NCI-H146 treated with DMSO at 0.1 percent for 48 hours (cell line): ENCODE measurements around the gene KRTAP9-3.
"Not testable (repeated sequence)": the region's sequence is repeated elsewhere in the genome, so short reads cannot be mapped to it uniquely, and the experiment has no call there.

Experiments
- DNase-seq: peaks from one replicate; lab custom pipeline; 2025; ENCODE audit not compliant: unreplicated experiment; lab: John Stamatoyannopoulos, UW

The KRTAP9-3 gene

DNA sequence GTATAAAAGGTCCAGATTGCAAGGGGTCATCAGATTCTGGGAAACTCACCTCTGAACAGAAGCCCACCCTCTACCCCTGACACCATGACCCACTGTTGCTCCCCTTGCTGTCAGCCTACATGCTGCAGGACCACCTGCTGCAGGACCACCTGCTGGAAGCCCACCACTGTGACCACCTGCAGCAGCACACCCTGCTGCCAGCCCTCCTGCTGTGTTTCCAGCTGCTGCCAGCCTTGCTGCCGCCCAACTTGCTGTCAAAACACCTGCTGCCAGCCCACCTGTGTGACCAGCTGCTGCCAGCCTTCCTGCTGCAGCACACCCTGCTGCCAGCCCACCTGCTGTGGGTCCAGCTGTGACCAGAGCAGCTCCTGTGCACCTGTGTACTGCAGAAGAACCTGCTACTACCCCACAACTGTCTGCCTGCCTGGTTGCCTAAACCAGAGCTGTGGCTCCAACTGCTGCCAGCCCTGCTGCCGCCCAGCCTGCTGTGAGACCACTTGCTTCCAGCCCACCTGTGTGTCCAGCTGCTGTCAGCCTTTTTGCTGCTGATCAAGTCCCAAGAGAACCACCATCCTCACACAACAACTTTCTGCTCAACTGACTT lies 17.5 kb downstream of the KRTAP9-3 start, which contains the start of gene KRTAP9-4:
TSS of gene KRTAP9-4 (plus strand) at position 51 of the 604 bp plus-strand sequence. CDS start at position 85, 34 bp downstream.
- DNase-seq, result not testable (repeated sequence)

DNA sequence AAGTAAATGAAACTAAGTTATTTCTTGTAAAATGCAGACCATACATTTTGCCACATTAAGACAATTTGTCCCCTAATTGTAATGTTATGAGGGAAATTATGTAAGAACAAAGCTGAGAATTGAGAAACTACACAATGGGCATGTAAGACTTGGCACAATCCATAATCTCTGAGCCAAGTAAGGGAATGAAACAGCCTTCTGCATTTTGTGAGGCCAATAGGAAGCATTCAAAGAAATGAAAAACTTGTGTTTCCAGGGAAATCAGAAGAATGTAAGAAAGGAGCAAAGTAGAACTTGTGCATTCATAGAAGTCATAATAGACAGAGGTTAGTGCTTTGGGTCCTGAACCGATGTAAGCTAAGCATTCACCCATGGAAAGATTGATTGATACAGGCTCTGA lies 19.0 kb downstream of the KRTAP9-3 start:
- DNase-seq, result no peak

DNA sequence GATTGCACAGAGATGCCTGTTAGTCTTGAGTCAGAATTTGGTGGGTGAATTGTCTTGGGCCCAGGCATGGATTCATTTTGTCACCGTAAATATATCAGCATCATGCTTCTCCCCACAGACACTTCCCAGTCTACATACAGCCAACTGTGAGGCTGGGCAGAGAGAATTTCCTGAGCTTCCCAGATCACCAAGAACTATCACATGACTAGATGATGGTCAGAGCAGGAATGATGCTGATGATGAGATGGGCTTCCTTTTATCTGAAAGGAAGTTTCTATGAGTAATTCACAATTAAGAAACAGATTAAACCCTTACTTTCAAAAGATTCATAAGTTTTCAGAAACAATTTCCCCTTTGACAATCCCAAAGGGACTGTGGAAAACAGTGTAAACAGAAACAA lies 22.6 kb downstream of the KRTAP9-3 start:
- DNase-seq, result no peak

DNA sequence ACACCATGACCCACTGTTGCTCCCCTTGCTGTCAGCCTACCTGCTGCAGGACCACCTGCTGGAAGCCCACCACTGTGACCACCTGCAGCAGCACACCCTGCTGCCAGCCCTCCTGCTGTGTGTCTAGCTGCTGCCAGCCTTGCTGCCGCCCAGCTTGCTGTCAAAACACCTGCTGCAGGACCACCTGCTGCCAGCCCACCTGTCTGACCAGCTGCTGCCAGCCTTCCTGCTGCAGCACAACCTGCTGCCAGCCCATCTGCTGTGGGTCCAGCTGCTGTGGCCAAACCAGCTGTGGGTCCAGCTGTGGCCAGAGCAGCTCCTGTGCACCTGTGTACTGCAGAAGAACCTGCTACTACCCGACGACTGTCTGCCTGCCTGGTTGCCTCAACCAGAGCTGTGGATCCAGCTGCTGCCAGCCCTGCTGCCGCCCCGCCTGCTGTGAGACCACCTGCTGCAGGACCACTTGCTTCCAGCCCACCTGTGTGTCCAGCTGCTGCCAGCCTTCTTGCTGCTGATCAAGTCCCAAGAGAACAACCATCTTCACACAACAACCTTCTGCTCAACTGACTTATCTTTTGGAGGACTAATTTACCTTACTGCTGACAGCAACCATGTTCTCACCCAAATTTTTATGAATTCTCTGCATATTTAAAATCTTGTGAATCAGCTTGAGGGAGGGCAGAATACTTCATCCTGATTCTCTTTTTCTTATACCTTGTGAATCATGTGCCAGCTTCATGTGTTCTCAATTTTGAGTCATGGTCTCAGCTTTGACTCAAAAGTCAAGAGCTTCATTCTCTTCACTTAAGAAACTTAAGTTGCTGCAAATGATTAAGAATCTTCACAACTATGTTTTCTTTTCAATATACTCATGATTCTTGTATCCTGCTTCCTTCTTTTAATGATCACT lies 23.4 kb downstream of the KRTAP9-3 start, which contains the start of gene KRTAP9-9:
TSS of gene KRTAP9-9 (plus strand) at position 4 of the 910 bp plus-strand sequence.
- DNase-seq, result not testable (repeated sequence)

DNA sequence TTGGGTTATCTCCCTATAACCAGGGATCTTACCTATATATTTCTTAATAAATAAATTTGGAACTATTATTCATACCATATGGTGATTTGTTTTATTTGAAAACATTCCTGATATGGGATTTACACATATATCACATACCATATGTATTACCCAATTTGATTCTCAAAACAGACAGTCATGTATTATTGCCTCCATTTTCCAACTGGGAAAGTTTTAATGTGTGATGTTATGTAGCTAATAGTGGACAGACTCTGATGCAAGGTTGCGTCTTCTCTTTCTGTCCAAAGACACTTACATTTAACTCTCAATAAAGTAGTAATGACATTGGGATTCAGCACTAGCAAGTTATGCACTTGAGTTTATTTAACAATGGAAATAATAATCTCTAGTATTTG lies 24.0 kb downstream of the KRTAP9-3 start:
- DNase-seq, result no peak

DNA sequence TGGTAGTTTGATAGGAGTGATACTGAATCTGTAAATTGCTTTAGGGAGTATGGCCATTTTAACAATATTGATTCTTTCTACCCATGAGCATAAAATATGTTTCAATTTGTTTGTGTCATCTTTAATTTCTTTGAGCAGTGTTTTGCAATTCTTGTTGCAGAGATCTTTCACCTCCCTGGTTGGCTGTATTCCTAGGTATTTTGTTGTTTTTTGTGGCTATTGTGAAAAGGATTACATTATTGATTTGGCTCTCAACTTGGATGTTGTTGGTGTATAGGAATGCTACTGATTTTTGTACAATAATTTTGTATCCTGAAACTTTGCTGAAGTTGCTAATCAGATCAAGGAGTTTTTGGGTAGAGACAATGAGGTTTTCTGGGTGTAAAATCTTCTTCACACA lies 26.2 kb downstream of the KRTAP9-3 start:
- no peak for DNase-seq

DNA sequence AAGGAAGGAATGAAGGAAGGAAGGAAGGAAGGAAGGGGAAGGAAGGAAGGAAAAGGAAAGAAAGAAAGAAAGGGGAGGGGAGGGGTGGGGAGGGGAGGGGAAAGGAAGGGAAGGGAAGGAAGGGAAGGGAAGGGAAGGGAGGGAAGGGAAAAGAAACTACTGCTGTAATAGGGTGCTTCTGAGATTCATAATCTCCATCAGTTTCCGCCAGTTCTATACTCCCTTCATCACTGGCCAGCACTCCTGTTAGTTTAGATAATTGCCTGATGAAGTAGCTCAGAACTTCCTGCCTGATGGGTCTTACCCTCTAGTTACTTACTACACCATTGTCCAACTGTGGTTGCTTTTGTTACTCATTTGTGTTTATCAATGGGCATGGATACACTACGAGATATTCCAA lies 31.0 kb downstream of the KRTAP9-3 start:
- no peak for DNase-seq

DNA sequence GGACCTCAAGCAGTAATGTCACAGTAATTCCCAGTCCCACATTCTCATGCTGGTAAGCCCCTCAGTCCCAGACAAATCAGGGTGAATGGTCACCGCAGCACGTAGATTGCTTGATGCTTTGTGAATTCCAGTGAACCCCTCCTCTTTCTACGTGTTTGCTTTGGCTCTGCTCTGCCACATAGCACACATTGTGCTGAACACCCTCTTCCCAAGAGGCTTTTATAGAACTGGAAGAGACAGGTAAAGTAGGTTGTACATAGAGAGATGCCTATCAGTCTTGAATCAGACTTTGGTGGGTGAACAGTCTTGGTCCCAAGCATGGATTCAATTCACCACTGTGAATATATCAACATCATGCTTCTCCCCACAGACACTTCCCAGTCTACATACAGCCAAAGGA lies 32.4 kb downstream of the KRTAP9-3 start:
- DNase-seq, result no peak

DNA sequence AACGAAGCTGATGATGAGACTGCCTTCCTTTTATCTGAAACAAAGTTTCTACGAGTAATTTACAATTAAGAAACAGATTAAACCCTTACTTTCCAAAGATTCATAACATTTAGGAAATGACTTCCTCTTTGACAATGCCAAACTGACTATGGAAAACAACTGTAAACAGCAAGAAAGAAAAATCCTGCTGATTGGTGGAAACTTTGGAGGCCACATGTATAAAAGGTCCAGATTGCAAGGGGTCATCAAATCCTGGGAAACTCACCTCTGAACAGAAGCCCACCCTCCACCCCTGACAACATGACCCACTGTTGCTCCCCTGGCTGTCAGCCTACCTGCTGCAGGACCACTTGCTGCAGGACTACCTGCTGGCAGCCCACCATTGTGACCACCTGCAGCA lies 32.8 kb downstream of the KRTAP9-3 start, which contains the start of gene KRTAP9-6:
TSS of gene KRTAP9-6 (plus strand) at position 301 of the 400 bp plus-strand sequence. CDS start at position 301, 0 bp downstream.
- no peak for DNase-seq

DNA sequence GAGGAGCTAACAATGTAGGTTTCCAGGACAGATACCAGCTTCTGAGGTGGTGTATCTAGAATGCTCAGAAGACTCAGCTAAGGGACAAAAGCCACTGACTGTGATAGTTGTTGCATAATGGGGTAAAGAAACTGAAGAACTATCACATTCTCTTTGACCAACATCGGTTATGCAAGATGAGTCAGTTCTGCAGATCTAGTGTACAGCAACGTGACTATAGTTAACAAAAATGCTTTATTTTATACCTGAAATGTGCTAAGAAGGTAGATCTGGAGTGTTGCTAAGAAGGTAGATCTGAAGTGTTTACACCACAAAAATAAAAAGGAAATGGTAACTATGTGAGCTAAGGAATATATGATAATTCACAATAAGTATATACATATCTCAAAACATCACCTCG lies 35.5 kb downstream of the KRTAP9-3 start:
- DNase-seq, result no peak

DNA sequence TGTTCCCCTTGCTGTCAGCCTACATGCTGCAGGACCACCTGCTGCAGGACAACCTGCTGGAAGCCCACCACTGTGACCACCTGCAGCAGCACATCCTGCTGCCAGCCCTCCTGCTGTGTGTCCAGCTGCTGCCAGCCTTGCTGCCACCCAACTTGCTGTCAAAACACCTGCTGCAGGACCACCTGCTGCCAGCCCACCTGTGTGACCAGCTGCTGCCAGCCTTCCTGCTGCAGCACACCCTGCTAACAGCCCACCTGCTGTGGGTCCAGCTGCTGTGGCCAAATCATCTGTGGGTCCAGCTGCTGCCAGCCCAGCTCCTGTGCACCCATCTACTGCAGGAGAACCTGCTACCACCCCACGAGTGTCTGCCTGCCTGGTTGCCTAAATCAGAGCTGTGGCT lies 39.1 kb downstream of the KRTAP9-3 start:
- not testable (repeated sequence) for DNase-seq

DNA sequence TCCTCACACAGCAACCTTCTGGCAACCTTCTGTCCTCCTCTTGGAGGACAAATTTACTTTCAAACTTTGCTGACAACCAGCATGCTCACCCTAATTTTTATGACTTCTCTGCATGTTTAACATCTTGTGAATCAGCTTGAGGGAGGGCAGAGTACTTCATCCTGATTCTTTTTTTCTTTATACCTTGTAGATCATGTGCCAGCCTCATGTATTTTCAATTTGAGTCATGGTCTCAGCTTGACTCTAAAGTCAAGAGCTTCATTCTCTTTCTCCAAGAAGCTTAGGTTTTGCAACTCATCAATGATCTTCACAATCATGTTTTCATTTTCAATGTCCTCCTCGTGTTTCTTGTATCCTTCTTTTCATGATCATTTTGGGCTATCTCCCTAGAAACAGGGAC lies 39.6 kb downstream of the KRTAP9-3 start:
- DNase-seq, result no peak

DNA sequence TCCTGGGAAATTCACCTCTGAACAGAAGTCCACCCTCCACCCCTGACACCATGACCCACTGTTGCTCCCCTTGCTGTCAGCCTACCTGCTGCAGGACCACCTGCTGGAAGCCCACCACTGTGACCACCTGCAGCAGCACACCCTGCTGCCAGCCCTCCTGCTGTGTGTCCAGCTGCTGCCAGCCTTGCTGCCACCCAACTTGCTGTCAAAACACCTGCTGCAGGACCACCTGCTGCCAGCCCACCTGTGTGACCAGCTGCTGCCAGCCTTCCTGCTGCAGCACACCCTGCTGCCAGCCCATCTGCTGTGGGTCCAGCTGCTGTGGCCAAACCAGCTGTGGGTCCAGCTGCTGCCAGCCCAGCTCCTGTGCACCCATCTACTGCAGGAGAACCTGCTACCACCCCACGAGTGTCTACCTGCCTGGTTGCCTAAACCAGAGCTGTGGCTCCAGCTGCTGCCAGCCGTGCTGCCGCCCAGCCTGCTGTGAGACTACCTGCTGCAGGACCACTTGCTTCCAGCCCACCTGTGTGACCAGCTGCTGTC lies 43.5 kb downstream of the KRTAP9-3 start, which contains the start of gene KRTAP9-7:
TSS of gene KRTAP9-7 (plus strand) at position 51 of the 543 bp plus-strand sequence. CDS start at position 51, 0 bp downstream.
- not testable (repeated sequence) for DNase-seq

DNA sequence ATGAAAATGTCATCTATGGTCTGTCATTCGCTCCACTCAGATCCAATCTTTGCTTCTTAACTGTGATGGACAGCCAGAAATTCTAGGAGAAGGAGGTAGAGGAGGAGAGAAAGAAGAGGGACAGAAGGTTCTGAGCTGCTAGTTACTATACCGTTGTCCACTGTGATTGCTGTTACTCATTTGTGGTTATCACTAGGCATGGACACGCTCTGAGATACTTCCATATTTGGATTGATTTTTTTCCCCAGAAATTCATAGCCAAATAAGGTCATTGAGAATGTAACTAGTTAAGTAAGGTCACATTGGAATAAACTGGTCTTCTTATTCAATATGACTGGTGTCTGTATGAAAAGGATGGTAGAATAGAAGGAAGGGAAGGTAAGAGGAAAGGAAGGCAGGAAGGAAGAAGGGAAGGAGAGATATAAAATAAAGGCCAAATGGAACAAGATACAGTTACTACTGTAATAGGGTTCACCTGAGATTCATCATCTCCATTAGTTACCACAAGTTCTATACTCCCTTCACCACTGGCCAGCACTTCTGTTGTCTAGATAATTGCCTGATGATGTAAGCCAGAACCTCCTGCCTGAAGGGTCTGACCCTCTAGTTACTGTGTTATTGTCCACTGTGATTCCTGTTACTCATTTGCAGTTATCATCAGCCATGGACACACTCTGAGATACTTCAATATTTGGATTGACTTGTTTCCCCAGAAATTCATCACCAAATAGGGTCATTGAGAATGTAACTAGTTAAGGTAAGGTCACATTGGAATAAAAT lies 46.1 kb downstream of the KRTAP9-3 start:
- DNase-seq, result no peak
